Esophagus (tissue), 2 donors: ENCODE measurements around the gene CEACAM6. TPM values are rescaled to one million over a fixed set of nuclear protein-coding genes. Genes with fewer than 3 reads are reported as not detected.

Experiments used
- H3K27ac ChIP-seq, 2 donors: one replicate each; pipeline ENCODE4 v1.5.1; 2013; ENCODE audit warnings: low read depth in 2 of 2, mild to moderate bottlenecking in 2 of 2, inconsistent platforms in 1 of 2, low read length in 1 of 2, moderate library complexity in 1 of 2
- H3K27me3 ChIP-seq, 2 donors: one replicate each; pipeline ENCODE4 v1.6.1; 2013; ENCODE audit warnings: low read length in 2 of 2, control low read depth in 1 of 2, mild to moderate bottlenecking in 1 of 2; ENCODE audit not compliant: insufficient read depth in 2 of 2, control insufficient read depth in 1 of 2
- H3K36me3 ChIP-seq, 2 donors: one replicate each; pipeline ENCODE4 v1.6.1; 2013; ENCODE audit warnings: low read length in 1 of 2; ENCODE audit not compliant: control insufficient read depth in 2 of 2, insufficient read depth in 2 of 2
- H3K4me1 ChIP-seq, 2 donors: one replicate each; pipeline ENCODE4 v1.6.1; 2013; ENCODE audit warnings: low read length in 1 of 2; ENCODE audit not compliant: control insufficient read depth in 2 of 2, insufficient read depth in 2 of 2
- H3K4me3 ChIP-seq, 2 donors: one replicate each; pipeline ENCODE4 v1.5.1; 2013; ENCODE audit warnings: low read length in 2 of 2, mild to moderate bottlenecking in 2 of 2, low read depth in 1 of 2, moderate library complexity in 1 of 2
- H3K9me3 ChIP-seq, 2 donors: one replicate each; pipeline ENCODE4 v1.6.1; 2013; ENCODE audit warnings: mild to moderate bottlenecking in 2 of 2, low read depth in 1 of 2, low read length in 1 of 2, moderate library complexity in 1 of 2; ENCODE audit not compliant: control insufficient read depth in 2 of 2, insufficient read depth in 1 of 2
- WGBS, 2 donors: extraction: QIAGEN DNeasy Blood & Tissue Kit; methylation state at CpG; one replicate each; pipeline ENCODE4 v1.1.7; 2013; 5-methylcytosine and 5-hydroxymethylcytosine counted together
- polyA plus RNA-seq, 2 donors: library from polyadenylated mRNA; stranded (reverse); fragments of 200-250 nt; gene quantifications; one replicate each; pipeline ENCODE4 v1.2.3, GENCODE V29; 2013
- donor health status: healthy with polysubstance abuse.
- donor health status: Bipolar disorder and iron deficiency.

Gene CEACAM6
- polyA plus RNA-seq, 2 donors: 120 to 141 TPM

- no peaks in the 10 kb centered on the region for H3K4me1 ChIP-seq
- no peaks in the 10 kb centered on the region for H3K9me3 ChIP-seq
- no peak overlapping the region for H3K4me3 ChIP-seq
- no peaks in the 10 kb centered on the region for H3K36me3 ChIP-seq
- no peak overlapping the region for H3K27ac ChIP-seq
- 33 to 34% methylated on average over 12 of the region's 12 CpGs for WGBS, 2 donors
- H3K27me3 ChIP-seq: no peaks in the 10 kb centered on the region
Measured at GRCh38 chr19:41821003-41821735, 65.8 kb downstream of the CEACAM6 start.

Other genes with a start within 250 kb of the CEACAM6 start
- gene CEACAM21, start 179.4 kb upstream of the CEACAM6 start, polyA plus RNA-seq: under 1 TPM; 0.24 to 0.66 TPM
- gene CEACAM4, start 128.5 kb upstream of the CEACAM6 start, polyA plus RNA-seq: under 1 TPM; 0.47 to 0.58 TPM
- gene CEACAM7, start 67.3 kb upstream of the CEACAM6 start, polyA plus RNA-seq: 10 to 100 TPM; 59.6 to 96.6 TPM
- 100 to 1,000 TPM; 148 to 172 TPM for gene CEACAM5, start 46.9 kb upstream of the CEACAM6 start, polyA plus RNA-seq
- gene CEACAM3, start 41.1 kb downstream of the CEACAM6 start, polyA plus RNA-seq: 1 to 10 TPM in 1 of 2 donors, under 1 TPM in 1; 0.76 to 3.1 TPM
- not detected for gene LYPD4, start 89.2 kb downstream of the CEACAM6 start, polyA plus RNA-seq
- gene DMRTC2, start 89.5 kb downstream of the CEACAM6 start, polyA plus RNA-seq: under 1 TPM in 1 of 2 donors, not detected in 1; 0.18 TPM
- gene RPS19, start 104.7 kb downstream of the CEACAM6 start, polyA plus RNA-seq: 1,000 to 10,000 TPM; 2,678 to 3,536 TPM
- under 1 TPM; 0.31 to 0.57 TPM for gene CD79A, start 121.7 kb downstream of the CEACAM6 start, polyA plus RNA-seq
- 100 to 1,000 TPM in 1 of 2 donors, 10 to 100 TPM in 1; 51.2 to 104 TPM for gene ARHGEF1, start 127.7 kb downstream of the CEACAM6 start, polyA plus RNA-seq
- under 1 TPM; 0.07 to 0.24 TPM for gene ERFL, start 172.9 kb downstream of the CEACAM6 start, polyA plus RNA-seq
- 100 to 1,000 TPM in 1 of 2 donors, 10 to 100 TPM in 1; 77.7 to 121 TPM for gene RABAC1, start 203.8 kb downstream of the CEACAM6 start, polyA plus RNA-seq
- gene ATP1A3, start 238.7 kb downstream of the CEACAM6 start, polyA plus RNA-seq: under 1 TPM; 0.12 TPM